ENCODE data around the gene MLXIPL. TPM values are rescaled to one million over a fixed set of nuclear protein-coding genes. Genes with fewer than 3 reads are reported as not detected.

MLXIPL gene
- total and polyA plus RNA-seq, 2 of the 8 experiments (the other 6 are each of a cell fraction or from before 2014, with no cell fraction given), result 9.4 to 10.6 TPM

DNA sequence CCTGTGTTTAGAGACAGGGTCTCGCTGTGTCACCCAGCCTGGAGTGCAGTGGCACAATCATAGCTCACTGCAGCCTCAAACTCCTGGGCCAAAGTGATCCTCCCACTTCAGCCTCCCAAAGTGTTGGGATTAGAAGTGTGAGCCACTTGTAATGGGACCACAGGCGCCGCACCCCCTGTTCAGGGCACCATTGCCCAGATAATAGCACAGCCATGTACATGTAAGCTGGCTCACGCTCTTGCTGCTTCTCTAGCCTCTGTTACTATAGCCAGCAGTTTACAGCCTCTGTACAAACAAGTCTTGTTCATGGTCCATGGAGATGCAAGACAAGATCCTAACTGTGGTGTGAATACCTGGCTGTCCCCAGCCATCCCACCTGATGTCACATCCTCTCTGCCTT is 4.2 kb upstream of the MLXIPL start (continued):
- TF ChIP-seq CBX5 (IDR thresholded peaks at IDR 0.05; ENCODE audit: low read depth, low read length) (no peak), RXRA (IDR thresholded peaks at IDR 0.05; ENCODE audit: insufficient read depth, low read depth, low read length) (no peak)
